Inflammatory macrophage (primary cell): Measurements from ENCODE around the gene NOX4.
A peak's percentile ranks its signal among the peaks of the same experiment; 100 is the strongest.
"Not testable (repeated sequence)": the region's sequence is repeated elsewhere in the genome, so short reads cannot be mapped to it uniquely, and the experiment has no call there.

ENCODE experiments used
- DNase-seq, 2 donors: peaks; one replicate each; pipeline ENCODE4 v3.0.0-alpha.2; 2020 to 2022

The NOX4 gene

DNA sequence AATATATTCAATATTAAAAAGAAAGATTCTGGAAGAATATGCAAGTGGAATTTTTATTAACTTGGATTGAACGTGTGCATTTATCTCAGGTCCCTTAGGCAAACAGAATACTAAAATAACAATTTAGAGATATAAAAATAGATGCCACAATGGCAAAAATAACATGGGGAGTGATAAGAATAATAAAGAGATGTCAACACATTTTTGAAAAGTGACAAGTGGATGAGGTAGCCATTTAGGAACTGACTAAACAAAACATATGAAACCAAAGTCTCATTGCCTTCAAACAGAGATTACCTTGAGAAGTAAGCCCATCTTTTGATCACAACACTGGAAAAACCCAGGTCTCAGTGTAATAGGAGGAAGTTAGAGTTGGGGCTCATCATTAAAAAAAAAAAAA, 112.2 kb downstream of the NOX4 start:
- not testable (repeated sequence) for DNase-seq

DNA sequence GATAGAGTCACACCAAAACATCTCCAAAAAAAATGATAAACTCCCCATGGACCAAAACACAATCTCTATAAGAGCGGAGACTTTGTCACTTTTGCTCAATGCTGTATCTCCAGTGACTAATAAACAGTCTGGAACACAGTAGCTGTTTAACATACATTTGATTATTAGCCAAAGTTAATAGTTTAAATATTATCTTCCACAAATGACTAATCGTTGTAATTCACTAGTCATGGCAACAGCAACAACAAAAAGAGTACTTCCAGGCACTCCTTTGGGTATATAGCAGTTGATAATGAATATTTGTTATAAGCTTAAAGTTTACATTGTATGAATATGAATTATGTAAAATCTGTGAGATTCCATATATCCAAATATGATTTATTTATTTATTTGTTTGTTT, 121.8 kb downstream of the NOX4 start:
- DNase-seq: not testable (repeated sequence)

DNA sequence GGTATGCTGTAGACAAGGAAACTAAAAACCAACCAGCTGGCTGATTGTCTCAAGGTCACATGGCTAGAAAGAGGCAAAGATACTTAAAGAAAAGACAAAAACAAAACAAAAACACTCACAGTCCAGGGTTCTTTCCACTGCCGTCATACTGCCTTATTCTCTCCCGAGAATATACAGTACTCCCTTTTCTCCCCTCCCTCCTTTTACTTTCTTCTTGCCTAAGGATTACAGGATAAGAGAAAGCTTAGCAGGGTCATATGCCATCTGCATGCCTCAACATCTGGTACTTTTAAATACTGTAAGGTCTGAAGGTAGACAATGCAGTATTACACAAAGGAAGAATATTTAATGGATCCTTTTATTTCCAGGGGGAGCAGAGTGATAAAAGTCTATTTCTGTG, 126.3 kb downstream of the NOX4 start:
- not testable (repeated sequence) for DNase-seq

DNA sequence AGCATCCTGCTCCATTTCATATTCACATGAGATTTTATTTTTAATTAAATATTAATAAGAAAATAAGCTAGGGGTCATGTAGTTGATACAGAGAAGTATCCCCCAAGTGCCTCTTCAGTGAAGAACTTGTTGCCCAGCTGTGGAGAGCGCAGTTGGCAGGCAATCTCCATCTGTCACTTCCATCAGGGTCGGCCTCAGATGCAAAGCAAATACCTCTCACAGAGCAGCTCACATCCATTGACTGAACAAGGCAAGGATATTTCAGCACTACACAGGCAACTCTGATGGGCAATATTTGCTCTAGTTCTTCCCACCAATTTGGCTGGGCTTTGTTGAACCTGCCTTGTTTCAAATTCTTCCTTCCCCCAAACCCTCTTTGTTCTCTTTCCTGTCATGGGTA, 129.4 kb downstream of the NOX4 start:
- no peak for DNase-seq

DNA sequence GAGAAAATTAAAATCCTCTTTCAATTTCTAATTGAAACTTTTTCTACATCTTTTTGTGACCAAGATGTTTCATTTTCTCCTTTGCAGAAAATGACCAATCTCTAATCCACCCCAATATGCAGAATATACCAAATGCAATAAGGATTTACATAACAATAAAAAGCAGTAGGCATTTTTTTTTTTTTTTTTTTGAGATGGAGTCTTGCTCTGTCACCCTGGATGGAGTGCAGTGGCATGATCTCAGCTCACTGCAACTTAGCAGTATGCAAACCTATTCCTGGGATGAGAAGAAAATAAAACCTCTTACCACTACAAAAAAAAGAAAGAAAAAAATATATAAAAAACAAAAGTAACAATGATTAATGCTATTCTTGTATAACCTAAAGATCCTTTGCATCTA, 132.0 kb downstream of the NOX4 start:
- not testable (repeated sequence) for DNase-seq

DNA sequence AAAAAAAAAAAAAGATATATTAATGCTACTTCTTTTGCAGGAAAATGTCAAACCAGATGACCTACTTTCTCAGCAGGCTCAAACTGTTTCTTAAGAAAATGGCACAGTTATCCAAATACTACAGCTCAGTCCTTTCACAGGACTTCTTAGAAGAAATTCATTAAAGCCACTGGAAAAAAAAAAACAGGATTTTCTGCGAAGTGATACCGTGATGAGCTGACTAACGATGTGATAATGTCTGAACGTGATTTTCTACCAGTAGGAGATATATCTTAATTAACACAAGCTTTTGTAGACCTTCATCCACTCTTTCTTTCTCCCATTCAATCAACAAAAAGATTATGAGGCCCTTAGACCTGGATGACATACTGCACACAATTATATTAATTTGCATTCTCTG, 132.4 kb downstream of the NOX4 start:
- DNase-seq: no peak

DNA sequence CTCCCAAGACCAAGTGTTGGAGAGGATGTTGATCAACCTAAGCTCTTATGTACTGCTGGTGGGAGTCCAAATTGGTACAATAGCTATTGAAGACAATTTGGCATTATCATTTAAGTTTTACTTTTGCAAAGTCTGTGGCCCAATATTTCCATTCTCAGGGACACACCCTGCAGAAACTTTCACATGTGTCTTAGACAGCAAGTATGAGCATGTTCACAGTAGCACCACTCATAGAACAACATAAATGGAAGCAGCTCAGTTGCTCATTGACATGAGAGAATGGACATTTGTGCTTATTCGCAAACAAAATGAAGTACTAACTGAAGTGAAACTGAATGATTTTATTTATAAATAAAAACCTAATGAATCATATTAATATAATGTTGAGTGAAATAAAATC, 135.5 kb downstream of the NOX4 start:
- DNase-seq: no peak

DNA sequence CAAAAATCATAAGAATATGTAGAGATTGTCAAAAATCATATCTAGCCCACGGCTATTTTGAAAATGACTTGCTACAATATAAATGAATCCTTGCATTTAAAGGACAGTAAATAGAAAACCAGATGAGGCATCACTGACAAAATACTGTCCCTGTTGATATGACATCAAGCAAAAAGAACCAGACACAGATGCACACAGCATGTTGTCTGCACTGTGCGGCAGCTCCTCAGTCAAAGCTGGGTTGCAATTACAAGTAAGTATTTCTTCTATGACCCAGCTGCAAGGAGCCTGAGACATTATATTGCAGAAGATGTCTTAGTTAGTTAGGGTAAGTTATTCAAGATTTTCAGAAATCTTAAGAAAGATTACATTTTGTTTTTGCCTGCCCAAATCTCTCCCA, 136.7 kb downstream of the NOX4 start:
- DNase-seq: not testable (repeated sequence)

DNA sequence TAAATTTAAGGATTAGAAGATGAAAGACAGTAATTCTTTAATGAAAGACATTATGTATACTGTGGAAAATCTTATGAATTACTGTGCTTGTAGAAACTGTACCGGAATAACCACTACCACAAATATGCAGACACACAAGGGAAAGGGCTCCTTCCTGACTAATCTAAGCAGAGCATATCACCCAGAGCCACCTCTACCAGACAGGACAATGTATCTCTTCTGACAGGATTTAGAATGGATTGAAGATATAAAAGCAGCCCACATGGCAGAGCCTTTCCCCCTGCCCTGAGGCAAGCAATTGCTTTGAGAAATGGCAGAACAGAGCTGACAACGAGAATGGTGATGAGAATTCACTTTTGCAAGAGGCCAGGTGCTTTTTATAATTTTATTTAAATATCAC, 144.1 kb downstream of the NOX4 start:
- no peak for DNase-seq

DNA sequence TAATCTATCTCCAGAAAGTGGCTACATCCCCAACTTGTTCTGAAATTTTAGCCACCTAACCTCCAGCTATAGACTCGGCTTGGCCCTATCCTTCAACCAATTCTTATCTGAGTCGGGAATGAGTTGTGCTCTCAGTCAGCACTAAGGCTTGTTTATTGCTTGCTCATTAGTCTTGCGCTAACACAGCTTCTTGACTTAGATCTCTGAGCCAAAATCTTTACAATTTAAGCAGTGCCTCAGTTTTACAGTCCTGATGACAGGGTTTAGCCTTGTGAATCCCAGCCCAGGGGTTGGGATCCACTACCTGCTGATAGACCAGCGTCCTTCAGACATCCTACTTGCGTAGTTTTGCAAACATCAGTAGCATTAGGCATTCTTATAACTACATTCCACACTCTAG, 144.6 kb downstream of the NOX4 start:
- no peak for DNase-seq

DNA sequence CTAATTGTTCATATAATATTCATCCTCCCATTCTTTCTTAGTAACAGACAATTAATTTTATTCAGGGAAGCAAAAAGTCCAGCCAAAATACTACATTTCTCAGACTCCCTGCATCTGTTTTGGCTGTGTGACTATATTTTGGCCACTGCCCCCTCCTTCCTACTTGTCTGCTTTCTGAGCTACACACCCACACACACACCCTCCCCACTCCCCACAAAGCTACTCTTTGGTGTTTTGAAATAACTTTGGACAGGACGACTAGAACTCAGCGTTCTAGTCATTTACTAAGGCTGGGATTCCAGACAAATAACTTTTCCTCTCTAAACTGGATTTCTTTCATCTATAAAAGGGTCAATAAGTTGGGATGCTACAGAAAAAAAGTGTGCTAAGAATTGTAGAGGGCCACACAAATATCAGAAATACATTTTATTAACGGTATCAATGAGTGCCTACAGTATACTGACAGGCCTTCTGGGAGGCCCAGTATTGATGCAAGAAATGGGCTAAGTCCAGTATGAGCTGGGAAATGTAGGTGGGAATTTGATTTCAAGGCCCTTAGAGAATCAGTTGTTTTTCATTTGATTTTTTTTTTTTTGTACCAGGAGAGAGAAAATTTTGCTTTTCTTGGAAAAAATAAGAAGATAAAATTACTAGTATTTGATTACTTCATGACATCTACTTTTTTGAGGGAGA, 148.1 kb downstream of the NOX4 start:
- not testable (repeated sequence) for DNase-seq

DNA sequence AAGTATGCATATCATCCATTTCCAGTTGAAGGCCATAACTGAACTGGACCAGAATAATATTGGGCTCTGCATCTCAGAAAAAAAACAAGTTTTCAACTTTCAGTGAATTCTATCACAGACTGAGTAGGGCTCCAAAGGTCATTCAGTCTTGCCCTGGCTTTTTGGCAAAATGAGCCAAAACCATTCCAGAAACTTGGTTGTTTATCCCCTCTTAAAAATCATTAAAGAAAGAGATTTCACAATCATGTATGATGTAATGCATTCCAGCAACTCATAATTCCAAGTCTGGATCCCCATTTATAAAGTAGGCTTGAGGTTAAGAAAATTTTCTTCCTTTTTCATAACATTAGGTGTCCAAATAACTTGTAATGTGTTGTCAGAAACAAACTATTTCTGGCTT, 150.7 kb downstream of the NOX4 start:
- DNase-seq: not testable (repeated sequence)

DNA sequence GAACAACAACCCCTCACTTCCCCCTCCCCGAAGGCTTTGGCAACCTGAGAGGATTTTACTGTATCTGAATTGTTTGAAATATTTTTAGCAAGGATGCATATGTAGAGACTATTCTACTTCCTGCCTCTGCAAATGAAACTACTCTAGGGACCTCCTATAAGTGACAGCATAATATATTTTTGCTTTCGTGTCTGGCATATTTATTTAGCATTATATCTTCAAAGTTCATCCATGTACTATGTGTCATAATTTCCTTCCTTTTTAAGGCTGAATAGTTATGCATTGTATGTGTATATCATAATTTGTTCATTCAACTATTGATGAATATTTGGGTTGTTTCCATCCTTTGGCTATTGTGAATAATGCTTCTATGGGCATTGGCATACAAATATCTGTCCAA, 153.1 kb downstream of the NOX4 start:
- not testable (repeated sequence) for DNase-seq

DNA sequence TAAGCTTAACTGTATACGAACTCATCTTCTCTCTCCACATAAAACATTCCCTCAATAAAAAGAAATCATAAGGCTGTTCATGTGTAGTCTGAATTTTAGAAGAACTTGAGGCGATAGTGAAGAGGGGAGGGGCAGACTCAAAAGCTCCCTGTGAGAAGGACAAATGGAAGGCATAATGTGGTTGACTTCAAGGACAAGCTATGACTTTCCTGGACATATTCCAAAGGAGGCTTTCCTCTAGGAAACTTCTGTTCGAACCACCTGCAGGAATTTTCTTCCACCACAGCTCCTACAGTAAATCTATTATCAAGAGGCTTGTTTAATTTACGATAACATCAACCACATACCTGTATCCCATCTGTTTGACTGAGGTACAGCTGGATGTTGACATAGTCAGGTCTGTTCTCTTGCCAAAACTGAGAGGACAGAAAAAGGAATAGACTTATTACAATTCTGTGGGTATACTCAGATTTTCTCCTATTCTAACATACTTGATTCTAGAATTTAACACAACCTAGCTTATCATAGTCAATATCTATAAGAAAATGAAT, 154.0 kb downstream of the NOX4 start:
- not testable (repeated sequence) for DNase-seq

DNA sequence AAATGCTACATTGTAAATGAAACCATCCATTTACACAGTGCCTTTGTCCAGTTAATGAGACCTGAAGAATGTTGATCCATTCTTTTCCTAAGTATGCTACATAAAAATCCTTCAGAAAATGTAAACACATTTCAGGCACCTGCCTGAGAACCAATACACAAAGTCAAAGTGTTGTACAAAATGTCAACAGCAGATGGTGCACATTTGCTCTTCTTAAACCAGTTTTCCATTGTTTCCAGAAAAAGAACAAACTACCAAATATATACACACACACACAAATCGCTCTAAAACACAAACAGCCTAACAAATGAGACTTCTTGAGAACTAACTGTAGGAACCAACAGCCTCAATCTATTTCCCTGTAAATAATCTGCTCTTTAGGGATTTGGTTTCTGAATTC, 157.5 kb downstream of the NOX4 start:
- DNase-seq: peak in 1 of 2 donors; percentile 1

DNA sequence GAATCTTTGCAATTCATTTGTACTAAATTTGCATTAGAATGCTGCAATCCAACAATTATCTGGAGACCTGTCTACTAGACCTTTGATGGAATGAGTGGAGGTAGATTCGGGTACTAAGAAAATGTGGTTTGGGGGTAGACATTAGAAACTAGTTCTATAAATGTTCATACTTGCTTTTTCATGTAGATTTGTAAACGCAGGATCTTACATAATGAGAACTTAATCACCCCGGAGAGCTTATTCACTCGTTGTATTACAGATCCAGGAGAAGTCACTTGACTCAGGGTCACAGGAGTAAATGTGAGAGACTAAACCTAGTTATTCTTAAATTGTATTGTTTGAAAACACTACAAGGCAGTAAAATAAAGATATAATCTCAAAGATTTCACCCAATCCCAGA, 159.2 kb downstream of the NOX4 start:
- not testable (repeated sequence) for DNase-seq

DNA sequence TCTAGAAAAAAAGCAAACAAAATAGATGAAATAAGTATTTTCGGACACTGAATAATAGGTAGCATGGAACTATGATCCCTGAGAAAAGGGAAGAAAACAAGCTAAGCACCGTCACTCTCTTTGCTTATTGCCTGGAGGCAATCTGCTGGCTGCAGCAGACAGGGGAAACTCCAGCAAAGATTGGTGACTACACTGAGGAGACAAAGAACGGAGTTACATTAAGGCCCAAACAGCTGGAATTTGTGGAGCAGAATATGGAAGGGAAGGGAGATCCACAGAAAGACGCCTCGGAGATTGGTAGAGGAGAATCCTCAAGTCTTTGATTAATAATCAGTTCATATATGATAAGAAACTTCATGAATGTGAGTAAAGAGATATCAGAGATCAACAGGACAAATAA, 163.3 kb downstream of the NOX4 start:
- DNase-seq: no peak

DNA sequence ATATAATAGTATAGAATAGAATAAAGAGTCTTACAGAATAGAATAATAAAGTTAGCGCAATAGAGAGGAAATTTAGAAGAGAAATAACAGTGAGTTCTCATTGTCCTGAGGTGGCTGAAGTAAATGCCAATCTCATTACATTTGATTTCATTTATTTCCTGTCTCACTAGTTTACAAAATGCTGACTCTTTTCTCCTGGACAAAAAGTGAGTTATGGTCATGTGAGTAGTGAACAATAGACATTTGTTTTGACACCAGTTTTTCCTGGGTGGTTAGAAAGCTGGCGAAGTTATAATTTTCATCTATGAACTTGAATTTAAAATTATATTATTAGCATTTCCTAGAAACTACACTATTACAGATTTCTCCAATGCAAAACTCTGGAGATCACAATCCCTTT, 169.8 kb downstream of the NOX4 start:
- no peak for DNase-seq

DNA sequence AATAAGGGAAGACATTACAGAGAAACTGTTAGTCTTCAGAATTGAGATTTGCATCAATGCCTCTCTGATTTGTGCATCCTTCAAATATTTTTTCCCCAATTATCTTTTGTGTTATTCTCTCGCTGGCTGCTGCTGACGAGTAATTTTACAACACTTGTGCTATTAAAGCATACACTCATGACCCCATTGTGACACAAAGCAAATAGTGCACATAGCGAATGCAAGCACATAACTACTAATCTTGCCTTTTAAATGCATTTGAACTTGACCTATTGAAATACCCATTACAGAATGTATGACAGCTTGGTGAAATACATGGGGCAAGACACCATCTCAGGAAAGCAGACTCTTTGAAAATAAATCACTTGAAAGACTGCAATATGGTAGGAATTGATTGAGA, 180.6 kb downstream of the NOX4 start:
- DNase-seq: not testable (repeated sequence)

DNA sequence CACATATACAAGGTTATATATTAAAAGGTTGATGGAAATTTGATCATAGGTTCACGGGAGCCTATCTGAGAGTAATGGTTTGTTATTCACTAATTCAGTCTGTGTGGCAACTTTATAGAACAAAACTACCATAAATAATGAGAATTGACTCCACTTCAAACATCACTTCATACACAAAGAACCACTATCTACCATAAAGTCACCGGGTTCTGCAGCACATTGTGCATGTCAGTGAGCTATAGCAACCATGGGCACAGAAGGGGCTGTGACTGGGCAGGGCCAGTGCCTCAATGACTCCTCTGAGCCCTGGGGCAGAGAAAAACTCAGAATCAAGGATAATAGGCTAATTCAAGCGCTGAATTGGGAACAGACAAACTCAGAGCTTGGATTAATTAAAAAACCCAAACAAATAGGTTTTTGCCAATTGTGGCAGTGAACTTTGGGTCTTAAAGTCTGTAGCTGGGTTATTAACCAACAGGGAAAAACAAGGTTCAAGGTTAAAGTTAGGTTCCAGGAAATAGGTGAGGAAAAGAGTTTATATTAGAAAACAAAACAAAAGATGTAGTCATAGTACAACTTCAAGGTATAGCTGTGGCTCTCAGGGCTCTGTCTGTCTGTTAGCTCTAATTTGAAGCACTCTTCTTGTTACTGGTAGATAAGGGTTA, 181.7 kb downstream of the NOX4 start:
- not testable (repeated sequence) for DNase-seq

DNA sequence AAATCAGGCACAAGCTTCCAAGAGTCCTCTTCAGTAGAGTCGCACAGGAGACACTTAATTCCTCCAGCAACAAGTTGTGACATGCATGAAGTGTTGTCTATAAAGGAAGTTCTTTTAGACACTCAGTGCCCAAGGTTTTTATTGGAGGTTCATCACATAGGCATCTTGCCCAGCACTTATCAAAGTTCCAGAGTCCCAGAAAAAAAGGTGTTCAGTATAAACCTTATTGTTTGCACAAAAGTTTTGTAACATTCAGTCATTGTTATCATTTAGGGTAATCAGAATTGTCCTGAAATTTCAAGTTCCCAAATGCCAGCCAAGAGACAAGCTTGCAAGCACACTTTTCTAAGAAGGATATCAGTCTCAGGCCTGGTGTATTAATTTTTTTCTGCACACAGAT, 182.9 kb downstream of the NOX4 start:
- DNase-seq: not testable (repeated sequence)

DNA sequence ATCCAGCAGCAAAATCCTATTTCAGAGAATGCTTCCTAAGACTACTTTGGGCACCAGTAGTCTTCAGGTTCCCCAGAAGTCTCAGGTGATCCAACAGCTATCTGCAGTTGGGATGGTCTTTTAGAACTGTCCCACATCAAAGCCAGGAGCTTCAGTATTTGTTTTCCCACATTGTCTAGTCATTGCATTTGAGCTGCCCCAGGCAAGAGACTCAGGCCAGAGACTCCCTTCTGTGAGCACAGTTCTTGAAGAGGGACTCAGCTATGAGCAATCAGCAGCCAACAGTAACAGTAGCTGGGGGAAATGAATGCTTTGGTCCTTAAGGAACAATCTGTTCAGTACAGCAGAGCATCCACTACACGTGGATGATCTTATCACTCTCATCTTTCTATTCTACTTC, 188.1 kb downstream of the NOX4 start:
- not testable (repeated sequence) for DNase-seq

DNA sequence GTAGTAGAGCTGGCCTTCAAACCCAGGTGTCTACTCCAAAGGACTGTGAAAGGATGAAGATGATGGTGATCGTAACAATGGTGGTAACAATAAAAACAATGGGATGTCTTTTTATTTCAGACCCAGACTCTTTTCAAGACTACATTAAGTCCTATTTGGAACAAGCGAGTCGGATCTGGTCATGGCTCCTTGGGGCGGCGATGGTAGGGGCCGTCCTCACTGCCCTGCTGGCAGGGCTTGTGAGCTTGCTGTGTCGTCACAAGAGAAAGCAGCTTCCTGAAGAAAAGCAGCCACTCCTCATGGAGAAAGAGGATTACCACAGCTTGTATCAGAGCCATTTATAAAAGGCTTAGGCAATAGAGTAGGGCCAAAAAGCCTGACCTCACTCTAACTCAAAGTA, 196.2 kb downstream of the NOX4 start:
- not testable (repeated sequence) for DNase-seq

DNA sequence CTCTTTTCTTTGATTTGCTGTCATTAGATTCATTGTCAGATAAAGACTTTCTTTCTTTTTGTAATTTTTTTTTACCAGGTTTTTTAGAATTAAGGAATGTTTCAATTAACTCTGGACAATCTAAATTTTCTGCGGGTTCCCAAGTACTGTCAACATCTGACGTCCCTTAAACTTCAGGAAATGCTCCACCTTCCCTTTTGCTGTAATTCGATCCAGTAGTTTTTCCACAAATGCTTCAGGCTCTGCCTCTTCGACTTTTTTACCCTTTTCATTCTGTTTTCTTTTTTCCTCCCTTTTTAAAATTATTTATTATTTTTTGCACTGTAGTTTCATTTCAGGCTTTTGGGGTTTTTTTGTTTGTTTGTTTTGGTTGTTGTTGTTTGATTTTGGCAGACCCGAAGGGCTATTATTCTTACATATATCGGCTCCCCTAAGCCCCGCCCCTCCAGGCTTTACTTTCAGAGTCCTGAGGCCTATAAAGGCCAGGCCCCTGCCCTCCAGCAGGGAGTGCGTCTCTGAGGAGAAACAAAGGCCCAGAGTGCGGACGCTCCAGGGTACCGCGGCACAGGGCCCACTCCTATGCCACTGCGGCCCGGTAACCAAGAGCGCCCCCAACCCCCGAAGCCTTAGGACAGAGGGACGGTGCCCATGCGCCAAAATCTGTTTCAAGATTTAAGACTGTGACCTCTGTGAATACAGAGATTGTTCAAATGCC, 197.1 kb downstream of the NOX4 start:
- DNase-seq: no peak
